Stomach (tissue), 9 donors: Measurements from ENCODE around the gene PRKCSH. TPM values are rescaled to one million over a fixed set of nuclear protein-coding genes. Genes with fewer than 3 reads are reported as not detected.

ENCODE experiments used
- DNase-seq, 2 donors: peaks; one replicate each; pipeline versions ENCODE4 v3.0.0 to v3.0.0-alpha.2; 2013 to 2019
- H3K27ac ChIP-seq, 5 donors: fragments of 200-600 bp in 4 of 5; sonication (generic) in 4 of 5; one replicate each; pipeline ENCODE4 v1.5.1; 2013 to 2019; ENCODE audit warnings: mild to moderate bottlenecking in 1 of 5, moderate library complexity in 1 of 5
- H3K27me3 ChIP-seq, 3 donors: fragments of 200-600 bp; sonication (generic); one replicate each; pipeline ENCODE4 v1.5.1; 2017 to 2019; ENCODE audit warnings: mixed run types in 1 of 3
- H3K36me3 ChIP-seq, 4 donors: fragments of 200-600 bp; sonication (generic); 1 replicate in 3 of 4; 2 replicates in 1 of 4; pipeline ENCODE4 v1.5.1; 2016 to 2019
- H3K4me1 ChIP-seq, 4 donors: fragments of 200-600 bp; sonication (generic); one replicate each; pipeline ENCODE4 v1.5.1; 2016 to 2019
- H3K4me3 ChIP-seq, 4 donors: fragments of 200-600 bp; sonication (generic) in 3 of 4; one replicate each; pipeline ENCODE4 v1.5.1; 2016 to 2019; ENCODE audit warnings: mild to moderate bottlenecking in 1 of 4
- H3K9me3 ChIP-seq, 4 donors: fragments of 200-600 bp; sonication (generic); one replicate each; pipeline ENCODE4 v1.5.1; 2016 to 2019
- EP300 ChIP-seq: sonication (generic); formaldehyde crosslinking; IDR thresholded peaks from one replicate; pipeline ENCODE4 v1.6.1; 2017; ENCODE audit warnings: antibody characterized with exemption
- POLR2A ChIP-seq, 4 donors: fragments of 450-650 bp; IDR thresholded peaks; one replicate each; pipeline ENCODE4 v1.6.1; 2016; ENCODE audit warnings: antibody characterized with exemption in 4 of 4, control low read depth in 2 of 4, mild to moderate bottlenecking in 1 of 4, moderate library complexity in 1 of 4
- POLR2AphosphoS5 ChIP-seq, 3 donors: sonication (generic); formaldehyde crosslinking; IDR thresholded peaks; one replicate each; pipeline ENCODE4 v1.6.1; 2016; ENCODE audit warnings: antibody characterized with exemption in 3 of 3
- WGBS, 5 donors: extraction: QIAGEN DNeasy Blood & Tissue Kit in 3 of 5; methylation state at CpG; one replicate each; pipeline versions ENCODE4 v1.1.5 to v1.1.7; 2013 to 2018; 5-methylcytosine and 5-hydroxymethylcytosine counted together
- intact Hi-C: fragments of 100-400 bp; cut with DNase I; formaldehyde crosslinking; loops from one replicate; pipeline ENCODE4 v1.15.1; 2023; ENCODE audit warnings: low total_unique reads
- polyA plus RNA-seq, 3 donors: library from polyadenylated mRNA; stranded (reverse); fragments of 200-250 nt; gene quantifications; one replicate each; pipeline ENCODE4 v1.2.3, GENCODE V29; 2013
- total RNA-seq, 5 donors: library from RNA; depleted of rRNA; stranded (reverse); fragments of >200 nt; gene quantifications; one replicate each; pipeline versions ENCODE4 v1.1.0 to v1.2.3, GENCODE V29; 2014 to 2016
- TF ChIP-seq, protein P1 (sequence below), 7 experiments: fragments of 450-650 bp in 4 of 7; fragments of 200-600 bp in 3 of 7; sonication (generic) in 3 of 7; IDR thresholded peaks; one replicate each; pipeline ENCODE4 v1.5.1; 2016 to 2019; ENCODE audit warnings: antibody characterized with exemption in 7 of 7, control low read depth in 2 of 7, mild to moderate bottlenecking in 1 of 7
- donor health status: healthy with polysubstance abuse.
- donor health status: Bipolar disorder and iron deficiency.
- donor health status: healthy.

The PRKCSH gene
- total and polyA plus RNA-seq, 8 donors: 30.3 to 221 (median 112) TPM

DNA sequence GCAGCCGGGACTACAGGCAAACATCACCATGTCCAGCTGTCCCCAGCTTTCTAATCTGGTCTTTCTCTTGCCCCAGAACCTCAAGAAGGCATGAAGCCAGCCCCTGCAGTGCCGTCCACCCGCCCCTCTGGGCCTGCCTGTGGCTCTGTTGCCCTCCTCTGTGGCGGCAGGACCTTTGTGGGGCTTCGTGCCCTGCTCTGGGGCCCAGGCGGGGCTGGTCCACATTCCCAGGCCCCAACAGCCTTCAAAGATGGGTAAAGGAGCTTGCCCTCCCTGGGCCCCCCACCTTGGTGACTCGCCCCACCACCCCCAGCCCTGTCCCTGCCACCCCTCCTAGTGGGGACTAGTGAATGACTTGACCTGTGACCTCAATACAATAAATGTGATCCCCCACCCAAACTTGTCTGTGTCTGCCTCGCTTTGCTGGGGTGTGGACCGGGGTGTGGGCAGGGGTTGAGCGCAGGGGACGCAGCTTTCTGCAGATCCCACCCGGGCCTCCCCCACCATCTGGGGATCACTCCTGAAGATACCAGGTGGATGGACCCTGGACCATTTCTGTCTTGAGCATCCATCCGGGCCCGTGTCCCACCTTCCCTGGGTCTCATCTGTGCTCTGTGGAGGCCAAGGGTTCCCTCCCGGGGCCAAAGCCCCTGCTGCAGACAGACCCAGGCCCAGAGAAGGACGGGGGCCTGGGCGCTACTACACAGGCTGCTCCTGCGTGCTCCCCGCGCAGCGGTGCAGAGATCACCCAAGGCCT lies 15.3 kb downstream of the PRKCSH start:
- H3K27me3 ChIP-seq: peaks cover 0 to 23% (median 0%) of the 10 kb centered on the region in 3 donors
- no peaks in the 10 kb centered on the region for H3K9me3 ChIP-seq
- intact Hi-C loops: no loop called here
- peaks cover 33 to 55% (median 53%) of the 10 kb centered on the region in 4 donors for H3K36me3 ChIP-seq
- H3K4me3 ChIP-seq: no peak overlapping the region
- WGBS, 5 donors: 81 to 87% (median 84%) methylated on average over 20 to 21 of the region's 21 CpGs
- no peak for DNase-seq
- TF ChIP-seq POLR2AphosphoS5 (IDR thresholded peaks at IDR 0.05) (no peak), POLR2A (IDR thresholded peaks at IDR 0.05) (no peak), EP300 (no peak)
- TF ChIP-seq, protein P1, sequence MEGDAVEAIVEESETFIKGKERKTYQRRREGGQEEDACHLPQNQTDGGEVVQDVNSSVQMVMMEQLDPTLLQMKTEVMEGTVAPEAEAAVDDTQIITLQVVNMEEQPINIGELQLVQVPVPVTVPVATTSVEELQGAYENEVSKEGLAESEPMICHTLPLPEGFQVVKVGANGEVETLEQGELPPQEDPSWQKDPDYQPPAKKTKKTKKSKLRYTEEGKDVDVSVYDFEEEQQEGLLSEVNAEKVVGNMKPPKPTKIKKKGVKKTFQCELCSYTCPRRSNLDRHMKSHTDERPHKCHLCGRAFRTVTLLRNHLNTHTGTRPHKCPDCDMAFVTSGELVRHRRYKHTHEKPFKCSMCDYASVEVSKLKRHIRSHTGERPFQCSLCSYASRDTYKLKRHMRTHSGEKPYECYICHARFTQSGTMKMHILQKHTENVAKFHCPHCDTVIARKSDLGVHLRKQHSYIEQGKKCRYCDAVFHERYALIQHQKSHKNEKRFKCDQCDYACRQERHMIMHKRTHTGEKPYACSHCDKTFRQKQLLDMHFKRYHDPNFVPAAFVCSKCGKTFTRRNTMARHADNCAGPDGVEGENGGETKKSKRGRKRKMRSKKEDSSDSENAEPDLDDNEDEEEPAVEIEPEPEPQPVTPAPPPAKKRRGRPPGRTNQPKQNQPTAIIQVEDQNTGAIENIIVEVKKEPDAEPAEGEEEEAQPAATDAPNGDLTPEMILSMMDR (IDR thresholded peaks at IDR 0.05): no peak
- peaks cover 0 to 14% (median 4%) of the 10 kb centered on the region in 4 donors for H3K4me1 ChIP-seq
- H3K27ac ChIP-seq: no peak overlapping the region

- peaks cover 0 to 12% (median 3%) of the 10 kb centered on the region in 4 donors for H3K4me1 ChIP-seq
- no peak overlapping the region for H3K27ac ChIP-seq
- TF ChIP-seq, protein P1 (IDR thresholded peaks at IDR 0.05): no peak
- no peak for TF ChIP-seq EP300
- no peak for TF ChIP-seq POLR2AphosphoS5 (IDR thresholded peaks at IDR 0.05)
- no peak for TF ChIP-seq POLR2A (IDR thresholded peaks at IDR 0.05)
- 26 to 41% (median 39%) methylated on average over 12 to 13 of the region's 13 CpGs for WGBS, 5 donors
- no peak overlapping the region for H3K4me3 ChIP-seq
- intact Hi-C loops: no loop called here
- H3K36me3 ChIP-seq: peaks cover 27 to 48% (median 47%) of the 10 kb centered on the region in 4 donors
- H3K27me3 ChIP-seq: peaks cover 0 to 23% (median 0%) of the 10 kb centered on the region in 3 donors
- no peaks in the 10 kb centered on the region for H3K9me3 ChIP-seq
- no peak for DNase-seq
Measured at GRCh38 chr19:11451327-11451870, 16.0 kb downstream of the PRKCSH start.

GRCh38 chr19:11451871-11452619 lies 16.6 kb downstream of the PRKCSH start:
- Histone ChIP-seq H3K27me3 (peaks cover 0 to 23% (median 0%) of the 10 kb centered on the region in 3 donors), H3K4me3 (no peak overlapping the region), H3K36me3 (peaks cover 27 to 42% (median 40%) of the 10 kb centered on the region in 4 donors), H3K4me1 (peaks cover 0 to 7% (median 3%) of the 10 kb centered on the region in 4 donors), H3K27ac (no peak overlapping the region), H3K9me3 (no peaks in the 10 kb centered on the region)
- DNase-seq: peak in 1 of 2 donors; percentile 57
- TF ChIP-seq EP300: no peak
- TF ChIP-seq, protein P1 (IDR thresholded peaks at IDR 0.05): no peak
- intact Hi-C loops: no loop called here
- 28 to 50% (median 38%) methylated on average over 23 to 25 of the region's 25 CpGs for WGBS, 5 donors

GRCh38 chr19:11452620-11453310 lies 17.3 kb downstream of the PRKCSH start:
- peaks cover 0 to 29% (median 0%) of the 10 kb centered on the region in 3 donors for H3K27me3 ChIP-seq
- no peak for DNase-seq
- intact Hi-C loops: no loop called here
- peaks cover 0 to 10% (median 3%) of the 10 kb centered on the region in 4 donors for H3K4me1 ChIP-seq
- TF ChIP-seq POLR2A (IDR thresholded peaks at IDR 0.05): no peak
- TF ChIP-seq, protein P1 (IDR thresholded peaks at IDR 0.05): no peak
- no peak for TF ChIP-seq EP300
- TF ChIP-seq POLR2AphosphoS5 (IDR thresholded peaks at IDR 0.05): no peak
- WGBS, 5 donors: 80 to 85% (median 84%) methylated on average over 25 to 33 of the region's 33 CpGs
- H3K27ac ChIP-seq: no peak overlapping the region
- H3K4me3 ChIP-seq: no peak overlapping the region
- H3K36me3 ChIP-seq: peaks cover 23 to 35% (median 33%) of the 10 kb centered on the region in 4 donors
- no peaks in the 10 kb centered on the region for H3K9me3 ChIP-seq
